GM12892 (cell line): ENCODE results near the gene NGLY1.

Source experiments
- POLR2A ChIP-seq: IDR thresholded peaks from 2 replicates; pipeline ENCODE4 v1.6.1; 2011; ENCODE audit warnings: low read depth, low read length, control low read depth
- POLR2AphosphoS5 ChIP-seq: IDR thresholded peaks from 2 replicates; pipeline ENCODE4 v1.6.1; 2011; ENCODE audit warnings: low read depth, low read length, control low read depth
- TAF1 ChIP-seq: IDR thresholded peaks from 2 replicates; pipeline ENCODE4 v1.6.1; 2011; ENCODE audit warnings: low read depth, mild to moderate bottlenecking, control low read depth, low read length, borderline replicate concordance

DNA sequence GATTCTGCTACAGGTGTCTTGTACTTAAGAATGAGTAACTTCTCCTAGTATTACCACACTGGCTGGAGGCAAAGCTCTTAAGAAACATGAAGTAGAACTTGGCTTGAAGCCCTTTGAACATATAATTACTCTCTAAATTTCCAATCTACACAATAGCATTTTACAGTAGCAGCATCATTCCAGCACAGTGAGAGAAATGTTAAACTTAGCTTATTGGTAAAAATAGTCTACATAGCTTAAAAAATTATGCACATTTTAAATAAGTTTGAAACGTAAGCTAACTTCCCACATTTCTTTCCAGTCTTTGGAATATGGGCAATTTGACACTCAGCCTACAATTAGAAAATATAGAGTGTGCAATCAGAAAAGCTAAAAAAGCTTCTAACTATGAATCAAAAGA, 85.7 kb downstream of the NGLY1 start:
- no peak for TF ChIP-seq POLR2A
- TF ChIP-seq TAF1: no peak
- TF ChIP-seq POLR2AphosphoS5: no peak
